HEK293T (cell line): ENCODE data around the gene PLA2G15.

Experiments used
- CTCF ChIA-PET: fragments of 350-600 bp; formaldehyde crosslinking; extraction: SDS; loops from one replicate; lab custom pipeline; 2021; ENCODE audit warnings: antibody characterized with exemption, inconsistent platforms; lab: Yijun Ruan, JAX
- POLR2A ChIA-PET: fragments of 350-600 bp; formaldehyde crosslinking; extraction: SDS; loops from one replicate; lab custom pipeline; 2020; ENCODE audit warnings: antibody characterized with exemption, inconsistent platforms; lab: Yijun Ruan, JAX
- DNase-seq: peaks from one replicate; pipeline ENCODE4 v3.0.0; 2012; ENCODE audit warnings: mixed read lengths; ENCODE audit errors: extremely low spot score
- ARNT ChIP-seq: fragments of 450-650 bp; IDR thresholded peaks from 2 replicates; pipeline ENCODE4 v1.6.1; 2017; ENCODE audit warnings: mild to moderate bottlenecking
- BHLHE40 ChIP-seq: fragments of 450-650 bp; IDR thresholded peaks from 2 replicates; pipeline ENCODE4 v1.6.1; 2016; ENCODE audit warnings: mild to moderate bottlenecking, moderate library complexity, borderline replicate concordance
- CTBP1 ChIP-seq: fragments of 450-650 bp; IDR thresholded peaks from 2 replicates; pipeline ENCODE4 v1.6.1; 2016; ENCODE audit warnings: borderline replicate concordance
- ELF4 ChIP-seq: fragments of 450-650 bp; IDR thresholded peaks from 2 replicates; pipeline ENCODE4 v1.6.1; 2017; ENCODE audit warnings: antibody characterized with exemption
- FOXA1 ChIP-seq: fragments of 450-650 bp; IDR thresholded peaks from 2 replicates; pipeline ENCODE4 v1.6.1; 2016; ENCODE audit warnings: mild to moderate bottlenecking
- FOXK2 ChIP-seq: fragments of 450-650 bp; IDR thresholded peaks from 2 replicates; pipeline ENCODE4 v1.6.1; 2016; ENCODE audit warnings: mild to moderate bottlenecking
- FOXM1 ChIP-seq: fragments of 450-650 bp; IDR thresholded peaks from 2 replicates; pipeline ENCODE4 v1.6.1; 2017; ENCODE audit warnings: mild to moderate bottlenecking, borderline replicate concordance
- HDGF ChIP-seq: fragments of 450-650 bp; IDR thresholded peaks from 2 replicates; pipeline ENCODE4 v1.6.1; 2017; ENCODE audit warnings: antibody characterized with exemption, borderline replicate concordance
- L3MBTL2 ChIP-seq: fragments of 450-650 bp; conservative IDR thresholded peaks from 2 replicates; pipeline ENCODE4 v1.6.1; 2016; ENCODE audit warnings: mild to moderate bottlenecking
- LEF1 ChIP-seq: fragments of 450-650 bp; IDR thresholded peaks from 2 replicates; pipeline ENCODE4 v1.6.1; 2017; ENCODE audit warnings: mild to moderate bottlenecking, borderline replicate concordance
- NFRKB ChIP-seq: fragments of 450-650 bp; IDR thresholded peaks from 2 replicates; pipeline ENCODE4 v1.6.1; 2016; ENCODE audit warnings: mild to moderate bottlenecking, moderate library complexity
- PKNOX1 ChIP-seq: fragments of 450-650 bp; IDR thresholded peaks from 2 replicates; pipeline ENCODE4 v1.6.1; 2016
- SP1 ChIP-seq: fragments of 450-650 bp; IDR thresholded peaks from 2 replicates; pipeline ENCODE4 v1.6.1; 2017
- SUZ12 ChIP-seq: fragments of 450-650 bp; IDR thresholded peaks from 2 replicates; pipeline ENCODE4 v1.6.1; 2016; ENCODE audit warnings: mild to moderate bottlenecking
- TARDBP ChIP-seq: fragments of 450-650 bp; IDR thresholded peaks from 2 replicates; pipeline ENCODE4 v1.6.1; 2016
- ZNF384 ChIP-seq: fragments of 450-650 bp; IDR thresholded peaks from 2 replicates; pipeline ENCODE4 v1.6.1; 2016

PLA2G15 gene

DNA sequence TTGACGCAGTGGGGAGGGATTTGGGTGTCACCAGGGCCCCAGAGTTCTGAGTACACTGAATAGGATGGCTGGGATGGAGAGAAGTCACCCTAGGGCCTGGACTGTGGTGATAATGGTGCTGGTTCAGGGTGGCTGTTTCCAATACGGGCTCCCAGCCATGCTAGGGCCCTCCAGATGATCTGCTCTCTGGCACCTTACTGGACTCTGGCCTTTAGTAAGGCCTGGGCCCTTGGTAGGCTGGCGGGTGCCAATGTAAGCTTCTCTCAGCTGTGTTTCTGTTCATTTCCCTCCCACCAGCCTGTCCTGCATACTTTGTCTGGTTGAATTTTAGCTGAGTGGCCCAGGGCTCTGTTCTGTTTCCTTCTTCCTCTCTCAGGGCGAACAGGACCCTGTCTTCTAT, 2.8 kb downstream of the PLA2G15 start:
- CTCF ChIA-PET: no interaction called here
- TF ChIP-seq BHLHE40 (no peak), NFRKB (no peak), HDGF (no peak), FOXK2 (no peak), PKNOX1 (no peak), SP1 (no peak), FOXA1 (no peak), CTBP1 (no peak), LEF1 (no peak), FOXM1 (no peak), ELF4 (no peak), ARNT (no peak), ZNF384 (no peak)
- POLR2A ChIA-PET: interaction anchor here (0.7 to 1.1 kb wide), 2 partner anchors 10 to 368 kb away, joined by 3 read pairs; no protein-coding TSS in a partner anchor
- no peak for DNase-seq

DNA sequence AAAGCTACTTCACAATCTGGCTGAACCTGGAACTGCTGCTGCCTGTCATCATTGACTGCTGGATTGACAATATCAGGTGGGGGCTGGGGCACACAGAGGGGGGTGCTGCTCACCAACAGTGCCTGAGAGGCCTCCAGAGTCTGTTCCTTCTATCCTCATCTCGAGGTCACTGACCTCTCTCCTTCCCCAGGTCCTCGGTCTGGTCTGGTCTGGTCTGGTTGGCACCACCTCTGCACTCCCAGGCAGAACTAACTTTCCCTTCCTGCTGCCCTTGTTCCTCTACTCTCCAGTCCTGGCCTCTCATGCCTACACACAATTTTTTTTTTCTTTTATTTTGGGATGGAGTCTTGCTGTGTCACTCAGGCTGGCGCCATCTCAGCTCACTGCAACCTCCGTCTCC, 4.2 kb downstream of the PLA2G15 start:
- TF ChIP-seq ELF4 (no peak), ZNF384 (no peak), FOXM1 (no peak), TARDBP (no peak), LEF1 (no peak), L3MBTL2 (no peak), SP1 (no peak), PKNOX1 (no peak), NFRKB (no peak), FOXA1 (no peak)
- ChIA-PET POLR2A (interaction anchor here (1.6 to 2.0 kb wide), 2 partner anchors 12 to 14 kb away, joined by 4 to 6 read pairs; partner anchors contain the start of gene SLC7A6), CTCF (no interaction called here)
- no peak for DNase-seq

- CTCF ChIA-PET: interaction anchor here (1.6 kb wide), 1 partner anchor 13 kb away, joined by 6 read pairs; the partner anchor contains the start of gene SLC7A6
- POLR2A ChIA-PET: interaction anchor here (1.6 to 2.0 kb wide), 2 partner anchors 11 to 13 kb away, joined by 4 to 6 read pairs; partner anchors contain the start of gene SLC7A6
- no peak for TF ChIP-seq PKNOX1
- no peak for TF ChIP-seq FOXA1
- no peak for TF ChIP-seq SP1
- no peak for TF ChIP-seq FOXK2
- no peak for TF ChIP-seq ELF4
- TF ChIP-seq CTBP1: no peak
- TF ChIP-seq L3MBTL2: no peak
- no peak for TF ChIP-seq BHLHE40
- TF ChIP-seq NFRKB: no peak
- no peak for TF ChIP-seq ARNT
- TF ChIP-seq ZNF384: no peak
- no peak for TF ChIP-seq TARDBP
- no peak for TF ChIP-seq LEF1
- TF ChIP-seq FOXM1: no peak
- TF ChIP-seq SUZ12: no peak
- no peak for TF ChIP-seq HDGF
- DNase-seq: no peak
Observed at GRCh38 chr16:68250951-68251350, 5.8 kb downstream of the PLA2G15 start.

DNA sequence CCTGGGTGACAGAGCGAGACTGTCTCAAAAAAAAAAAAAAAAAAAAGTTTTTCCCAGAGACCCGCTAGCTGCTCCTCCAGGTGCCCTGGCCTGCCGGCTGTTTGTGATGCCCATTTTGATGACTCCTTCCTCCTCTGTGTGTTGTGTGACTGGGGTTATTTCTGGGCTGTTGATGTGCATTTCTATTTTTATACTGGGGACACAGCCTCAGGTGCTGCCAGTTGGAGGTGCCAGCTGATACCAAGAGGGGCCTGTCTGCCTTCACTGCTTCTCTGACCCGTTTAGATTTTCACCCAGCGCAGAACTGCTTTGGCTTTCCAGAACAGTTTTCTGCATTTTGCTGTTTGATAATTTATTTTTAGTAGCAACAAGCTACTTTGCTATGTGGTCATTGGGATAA, 6.7 kb downstream of the PLA2G15 start:
- ChIA-PET CTCF (interaction anchor here (1.6 kb wide), 1 partner anchor 12 kb away, joined by 6 read pairs; the partner anchor contains the start of gene SLC7A6), POLR2A (interaction anchor here (0.9 kb wide), 1 partner anchor 166 kb away, joined by 3 read pairs; the partner anchor contains the start of gene NFATC3)
- TF ChIP-seq ARNT: no peak
- DNase-seq: no peak

DNA sequence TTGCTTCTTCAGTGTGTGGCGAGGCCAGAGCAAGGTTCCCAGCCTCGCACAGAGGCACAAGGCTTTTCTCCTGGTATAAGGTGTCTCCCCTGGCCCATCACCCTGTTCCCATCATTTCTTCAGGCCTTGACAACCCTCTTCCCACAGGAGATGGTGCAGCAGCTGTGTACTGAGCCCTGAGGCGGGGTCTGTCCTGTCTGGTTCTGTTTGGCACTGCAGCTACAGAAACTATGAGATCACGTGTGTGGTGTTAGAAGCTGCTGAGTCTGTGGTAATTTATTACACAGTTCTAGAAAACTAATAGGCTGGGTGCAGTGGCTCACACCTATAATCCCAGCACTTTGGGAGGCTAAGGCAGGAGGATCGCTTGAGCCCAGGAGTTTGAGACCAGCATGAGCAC, 7.2 kb downstream of the PLA2G15 start:
- TF ChIP-seq SUZ12 (no peak), FOXA1 (no peak), LEF1 (no peak), FOXK2 (no peak), HDGF (no peak), ARNT (no peak), L3MBTL2 (no peak), ELF4 (no peak), NFRKB (no peak), FOXM1 (no peak), PKNOX1 (no peak), ZNF384 (no peak), TARDBP (no peak), BHLHE40 (no peak), SP1 (no peak), CTBP1 (no peak)
- CTCF ChIA-PET: interaction anchor here (1.6 kb wide), 1 partner anchor 12 kb away, joined by 6 read pairs; the partner anchor contains the start of gene SLC7A6
- no peak for DNase-seq
- POLR2A ChIA-PET: interaction anchor here (0.9 kb wide), 1 partner anchor 167 kb away, joined by 3 read pairs; the partner anchor contains the start of gene NFATC3

GRCh38 chr16:68253721-68254120, 8.5 kb downstream of the PLA2G15 start:
- no peak for DNase-seq
- ChIA-PET POLR2A (no interaction called here), CTCF (interaction anchor here (1.0 kb wide), 1 partner anchor 9 kb away, joined by 5 read pairs; no protein-coding TSS in a partner anchor)
- TF ChIP-seq FOXK2 (no peak), FOXA1 (no peak), TARDBP (no peak), HDGF (no peak), LEF1 (no peak), L3MBTL2 (no peak), NFRKB (no peak), SUZ12 (no peak), CTBP1 (no peak), FOXM1 (no peak), PKNOX1 (no peak), SP1 (no peak), ELF4 (no peak), ZNF384 (no peak), BHLHE40 (no peak), ARNT (no peak)
